ENCODE data around the gene ANO5. TPM values are rescaled to one million over a fixed set of nuclear protein-coding genes. Genes with fewer than 3 reads are reported as not detected.
"Not testable (repeated sequence)": the region's sequence is repeated elsewhere in the genome, so short reads cannot be mapped to it uniquely, and the experiment has no call there.

ANO5 gene
- total RNA-seq, 1 experiment from 2014 or later, result not detected

DNA sequence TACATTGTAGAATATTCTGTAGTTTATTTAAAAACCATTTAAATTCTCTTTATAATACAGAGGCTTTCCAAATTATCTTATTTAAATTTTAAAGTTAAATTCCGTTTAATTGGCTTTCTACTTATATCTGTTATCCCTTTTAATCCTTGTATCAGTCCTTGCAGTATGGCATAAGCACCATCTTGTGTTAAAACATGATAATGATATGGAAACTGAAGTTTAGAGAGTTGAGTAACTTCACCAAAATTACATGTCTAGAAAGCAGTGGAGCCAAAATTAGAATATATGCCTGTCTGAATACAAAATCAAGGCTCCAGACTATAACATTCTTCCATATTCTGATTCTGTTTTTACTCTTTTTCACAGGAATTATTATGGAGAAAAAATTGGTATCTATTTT, 57.0 kb downstream of the ANO5 start:
- Histone ChIP-seq H3K79me2 (ENCODE audit: low read length) (no peaks in the 10 kb centered on the region), H3K9ac (ENCODE audit: low read length) (no peak overlapping the region), H4K20me1 (ENCODE audit: low read length) (no peaks in the 10 kb centered on the region), H3K9me2 (replicated peaks; ENCODE audit: low read length) (no peaks in the 10 kb centered on the region), H3K4me1 (ENCODE audit: insufficient read depth, low read length) (no peaks in the 10 kb centered on the region), H3K4me2 (ENCODE audit: low read length) (no peak overlapping the region), H3K9me3 (ENCODE audit: low read length) (no peaks in the 10 kb centered on the region), H3K36me3 (ENCODE audit: low read depth, low read length) (no peaks in the 10 kb centered on the region), H2AFZ (ENCODE audit: low read length) (no peak overlapping the region), H3K27me3 (ENCODE audit: low read length) (peaks cover 12% of the 10 kb centered on the region; the same call in 1 of the 2 replicates), H3K4me3 (ENCODE audit: low read length) (no peak overlapping the region), H3K27ac (ENCODE audit: low read length) (no peak overlapping the region), H3F3A (ENCODE audit: low read length, unreplicated experiment) (no peaks in the 10 kb centered on the region)
- no TSS peak for BruUV-seq (replicated peaks)
- intact Hi-C loops (cut with micrococcal nuclease), result no loop called here
- ATAC-seq (no peak), DNase-seq (no peak)
- POLR2A ChIA-PET (ENCODE audit: unreplicated experiment), result no interaction called here
- CTCF ChIA-PET, result no interaction called here
- TF ChIP-seq EZH2phosphoT487 (IDR thresholded peaks at IDR 0.05; ENCODE audit: borderline replicate concordance, low read length) (no peak), EZH2 (IDR thresholded peaks at IDR 0.05; ENCODE audit: low read length, unreplicated experiment) (no peak)
- TF ChIP-seq, protein P1, sequence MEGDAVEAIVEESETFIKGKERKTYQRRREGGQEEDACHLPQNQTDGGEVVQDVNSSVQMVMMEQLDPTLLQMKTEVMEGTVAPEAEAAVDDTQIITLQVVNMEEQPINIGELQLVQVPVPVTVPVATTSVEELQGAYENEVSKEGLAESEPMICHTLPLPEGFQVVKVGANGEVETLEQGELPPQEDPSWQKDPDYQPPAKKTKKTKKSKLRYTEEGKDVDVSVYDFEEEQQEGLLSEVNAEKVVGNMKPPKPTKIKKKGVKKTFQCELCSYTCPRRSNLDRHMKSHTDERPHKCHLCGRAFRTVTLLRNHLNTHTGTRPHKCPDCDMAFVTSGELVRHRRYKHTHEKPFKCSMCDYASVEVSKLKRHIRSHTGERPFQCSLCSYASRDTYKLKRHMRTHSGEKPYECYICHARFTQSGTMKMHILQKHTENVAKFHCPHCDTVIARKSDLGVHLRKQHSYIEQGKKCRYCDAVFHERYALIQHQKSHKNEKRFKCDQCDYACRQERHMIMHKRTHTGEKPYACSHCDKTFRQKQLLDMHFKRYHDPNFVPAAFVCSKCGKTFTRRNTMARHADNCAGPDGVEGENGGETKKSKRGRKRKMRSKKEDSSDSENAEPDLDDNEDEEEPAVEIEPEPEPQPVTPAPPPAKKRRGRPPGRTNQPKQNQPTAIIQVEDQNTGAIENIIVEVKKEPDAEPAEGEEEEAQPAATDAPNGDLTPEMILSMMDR (conservative IDR thresholded peaks at IDR 0.05; ENCODE audit: low read depth, low read length), result no peak

DNA sequence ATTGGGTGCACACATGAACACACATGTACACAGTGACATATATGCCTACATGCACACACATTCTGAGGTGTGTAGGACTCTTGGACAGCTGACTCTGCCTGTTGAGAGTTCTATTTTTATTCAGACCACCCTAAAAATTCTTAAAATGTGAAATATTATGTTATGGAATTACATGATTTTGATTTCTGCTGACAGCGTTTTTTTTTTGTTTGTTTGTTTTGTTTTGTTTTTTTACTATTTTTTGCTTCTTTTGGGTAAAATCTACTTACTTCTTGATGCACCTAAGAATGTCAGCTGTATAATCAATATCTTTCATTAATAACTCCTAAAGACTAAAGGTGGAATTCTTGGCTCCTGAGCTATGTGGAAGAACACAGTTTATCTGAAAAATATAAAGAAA, 64.0 kb downstream of the ANO5 start:
- Histone ChIP-seq H3K9ac (ENCODE audit: low read length) (no peak overlapping the region), H3K4me1 (ENCODE audit: insufficient read depth, low read length) (no peaks in the 10 kb centered on the region), H3K27ac (ENCODE audit: low read length) (no peak overlapping the region), H3K9me3 (ENCODE audit: low read length) (no peaks in the 10 kb centered on the region), H3K4me3 (ENCODE audit: low read length) (no peak overlapping the region), H3K4me2 (ENCODE audit: low read length) (no peak overlapping the region), H4K20me1 (ENCODE audit: low read length) (no peaks in the 10 kb centered on the region), H3K36me3 (ENCODE audit: low read depth, low read length) (no peaks in the 10 kb centered on the region), H3K79me2 (ENCODE audit: low read length) (no peaks in the 10 kb centered on the region), H3K9me2 (replicated peaks; ENCODE audit: low read length) (no peaks in the 10 kb centered on the region), H3F3A (ENCODE audit: low read length, unreplicated experiment) (no peaks in the 10 kb centered on the region), H2AFZ (ENCODE audit: low read length) (no peak overlapping the region), H3K27me3 (ENCODE audit: low read length) (no peaks in the 10 kb centered on the region)
- ChIA-PET CTCF (no interaction called here), POLR2A (ENCODE audit: unreplicated experiment) (no interaction called here)
- ATAC-seq, result no peak
- no peak for TF ChIP-seq EZH2phosphoT487 (IDR thresholded peaks at IDR 0.05; ENCODE audit: borderline replicate concordance, low read length)
- no peak for TF ChIP-seq EZH2 (IDR thresholded peaks at IDR 0.05; ENCODE audit: low read length, unreplicated experiment)
- TF ChIP-seq, protein P1 (conservative IDR thresholded peaks at IDR 0.05; ENCODE audit: low read depth, low read length), result no peak
- intact Hi-C loops (cut with micrococcal nuclease), result no loop called here
- no TSS peak for BruUV-seq (replicated peaks)
- DNase-seq, result no peak

DNA sequence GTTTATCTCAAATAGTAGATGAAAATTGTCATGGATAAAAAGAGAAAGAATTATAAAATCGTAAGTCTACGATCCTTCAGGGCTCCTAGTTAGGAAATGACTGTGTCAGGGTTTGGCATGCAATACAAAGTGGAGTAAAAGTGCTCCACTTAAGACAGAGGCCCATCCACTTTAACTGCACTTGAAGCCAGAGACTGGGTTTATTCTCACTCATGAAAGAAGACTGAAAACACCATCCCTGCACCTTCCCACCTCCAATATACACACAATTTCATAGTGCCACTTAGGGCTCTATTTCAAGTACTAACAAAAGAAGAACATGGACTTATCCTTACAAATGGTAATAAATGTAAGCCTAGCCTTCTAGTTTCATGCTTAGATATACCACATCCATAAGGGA, 70.7 kb downstream of the ANO5 start:
- Histone ChIP-seq H3F3A (ENCODE audit: low read length, unreplicated experiment) (no peaks in the 10 kb centered on the region), H3K4me3 (ENCODE audit: low read length) (no peak overlapping the region), H3K9ac (ENCODE audit: low read length) (no peak overlapping the region), H3K4me2 (ENCODE audit: low read length) (no peak overlapping the region), H3K9me3 (ENCODE audit: low read length) (no peaks in the 10 kb centered on the region), H3K79me2 (ENCODE audit: low read length) (no peaks in the 10 kb centered on the region), H3K27me3 (ENCODE audit: low read length) (no peaks in the 10 kb centered on the region), H2AFZ (ENCODE audit: low read length) (no peak overlapping the region), H3K9me2 (replicated peaks; ENCODE audit: low read length) (no peaks in the 10 kb centered on the region), H4K20me1 (ENCODE audit: low read length) (no peaks in the 10 kb centered on the region), H3K4me1 (ENCODE audit: insufficient read depth, low read length) (no peaks in the 10 kb centered on the region), H3K27ac (ENCODE audit: low read length) (no peak overlapping the region), H3K36me3 (ENCODE audit: low read depth, low read length) (no peaks in the 10 kb centered on the region)
- ChIA-PET CTCF (no interaction called here), POLR2A (ENCODE audit: unreplicated experiment) (no interaction called here)
- no peak for ATAC-seq
- BruUV-seq (replicated peaks), result no TSS peak
- intact Hi-C loops (cut with micrococcal nuclease), result no loop called here
- TF ChIP-seq, protein P1 (conservative IDR thresholded peaks at IDR 0.05; ENCODE audit: low read depth, low read length), result no peak
- TF ChIP-seq EZH2 (IDR thresholded peaks at IDR 0.05; ENCODE audit: low read length, unreplicated experiment), result no peak
- DNase-seq, result no peak

DNA sequence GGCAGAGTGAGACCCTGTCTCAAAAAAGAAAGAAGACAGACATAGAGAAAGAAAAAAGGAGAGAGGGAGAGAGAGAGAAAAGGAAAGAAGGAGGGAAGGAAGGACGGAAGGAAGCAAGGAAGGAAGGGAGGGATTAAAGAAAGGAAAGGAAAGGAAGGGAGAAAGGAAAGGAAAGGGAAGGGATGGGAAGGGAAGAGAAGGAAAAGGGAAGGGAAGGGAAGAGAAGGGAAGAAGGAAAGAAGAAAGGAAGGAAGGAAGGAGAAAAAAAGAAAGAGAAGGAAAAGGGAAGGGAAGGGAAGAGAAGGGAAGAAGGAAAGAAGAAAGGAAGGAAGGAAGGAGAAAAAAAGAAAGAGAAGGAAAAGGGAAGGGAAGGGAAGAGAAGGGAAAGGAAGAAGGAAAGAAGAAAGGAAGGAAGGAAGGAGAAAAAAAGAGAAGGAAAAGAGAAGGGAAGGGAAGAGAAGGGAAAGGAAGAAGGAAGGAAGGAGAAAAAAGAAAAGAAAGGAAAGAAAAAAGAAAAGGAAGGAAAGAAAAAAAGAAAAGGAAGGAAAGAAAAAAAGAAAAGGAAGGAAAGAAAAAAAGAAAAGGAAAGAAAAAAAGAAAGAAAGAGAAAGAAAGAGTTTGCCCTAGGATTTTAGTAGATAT, 76.2 kb downstream of the ANO5 start:
- POLR2A ChIA-PET (ENCODE audit: unreplicated experiment); CTCF ChIA-PET; DNase-seq; H3K9me2 ChIP-seq (replicated peaks; ENCODE audit: low read length); H3K9me3 ChIP-seq (ENCODE audit: low read length); H3K9ac ChIP-seq (ENCODE audit: low read length); H3F3A ChIP-seq (ENCODE audit: low read length, unreplicated experiment); H3K4me1 ChIP-seq (ENCODE audit: insufficient read depth, low read length); ATAC-seq; intact Hi-C loops (cut with micrococcal nuclease); H2AFZ ChIP-seq (ENCODE audit: low read length); H3K79me2 ChIP-seq (ENCODE audit: low read length); BruUV-seq (replicated peaks); H3K27ac ChIP-seq (ENCODE audit: low read length); H3K36me3 ChIP-seq (ENCODE audit: low read depth, low read length); H3K4me2 ChIP-seq (ENCODE audit: low read length); H4K20me1 ChIP-seq (ENCODE audit: low read length); H3K4me3 ChIP-seq (ENCODE audit: low read length): not testable (repeated sequence)
- H3K27me3 ChIP-seq (ENCODE audit: low read length), result peaks cover 32% of the 10 kb centered on the region

Data from PC-3 (cell line).